OCI-LY3 (cell line): ENCODE results near the gene APOL2.
"Not testable (repeated sequence)": the region's sequence is repeated elsewhere in the genome, so short reads cannot be mapped to it uniquely, and the experiment has no call there.

Experiments used
- H2AFZ ChIP-seq: fragments of 200-600, 300-600 bp; shearing (Covaris generic); 2 replicates; pipeline ENCODE4 v1.6.0; 2014; ENCODE audit warnings: antibody characterized with exemption, low read depth, low read length
- H3K27ac ChIP-seq: fragments of 200-600, 300-600 bp; sonication (generic); 2 replicates; pipeline ENCODE4 v1.5.1; 2014; ENCODE audit warnings: mild to moderate bottlenecking, low read length, moderate library complexity, mixed read lengths
- H3K27me3 ChIP-seq: fragments of 200-600, 300-600 bp; sonication (generic); 2 replicates; pipeline ENCODE4 v1.6.1; 2014; ENCODE audit warnings: low read depth, low read length, mixed read lengths
- H3K36me3 ChIP-seq: fragments of 200-600, 300-600 bp; sonication (generic); replicated peaks from 2 replicates; pipeline ENCODE3; 2014; ENCODE audit warnings: low read depth, low read length, mixed read lengths
- H3K4me1 ChIP-seq: fragments of 300-600, 200-600 bp; sonication (generic); 2 replicates; pipeline ENCODE4 v1.6.1; 2014; ENCODE audit warnings: low read length, mixed read lengths
- H3K4me2 ChIP-seq: fragments of 200-600, 300-600 bp; sonication (generic); 2 replicates; pipeline ENCODE4 v1.6.1; 2014; ENCODE audit warnings: low read length, mixed read lengths
- H3K4me3 ChIP-seq: fragments of 300-600, 200-600 bp; sonication (generic); 2 replicates; pipeline ENCODE4 v1.5.1; 2014; ENCODE audit warnings: antibody characterized with exemption, mild to moderate bottlenecking, low read length, moderate library complexity
- H3K79me2 ChIP-seq: fragments of 300-600, 200-600 bp; shearing (Covaris generic); 2 replicates; pipeline ENCODE4 v1.6.1; 2014; ENCODE audit warnings: mild to moderate bottlenecking, low read length, mixed read lengths
- H3K9ac ChIP-seq: fragments of 300-600, 200-600 bp; shearing (Covaris generic); 2 replicates; pipeline ENCODE4 v1.6.0; 2014; ENCODE audit warnings: mild to moderate bottlenecking, low read length, moderate library complexity
- H3K9me3 ChIP-seq: fragments of 200-600, 300-600 bp; shearing (Covaris generic); 2 replicates; pipeline ENCODE4 v1.6.1; 2014; ENCODE audit warnings: low read length, mixed read lengths; ENCODE audit not compliant: insufficient read depth
- H4K20me1 ChIP-seq: fragments of 200-600, 300-600 bp; sonication (generic); 2 replicates; pipeline ENCODE4 v1.6.1; 2016; ENCODE audit warnings: low read length, mixed read lengths; ENCODE audit not compliant: insufficient read depth
- EZH2phosphoT487 ChIP-seq: fragments of 200-600 bp; shearing (Covaris generic); IDR thresholded peaks from 2 replicates; pipeline ENCODE4 v1.6.1; 2018; ENCODE audit warnings: antibody characterized with exemption, mixed run types, low read depth
- TF ChIP-seq, protein P1 (sequence below): fragments of 200-600, 300-600 bp; sonication (generic); IDR thresholded peaks from 2 replicates; pipeline ENCODE4 v1.5.1; 2014; ENCODE audit warnings: antibody characterized with exemption, low read length, low read depth

Gene APOL2

GRCh38 chr22:36213586-36213985, 25.7 kb downstream of the APOL2 start:
- Histone ChIP-seq H2AFZ (no peak overlapping the region), H3K79me2 (no peaks in the 10 kb centered on the region), H3K4me1 (peaks cover 27% of the 10 kb centered on the region), H3K9ac (no peak overlapping the region), H3K36me3 (no peaks in the 10 kb centered on the region), H3K27ac (no peak overlapping the region), H3K9me3 (no peaks in the 10 kb centered on the region; the same call in 1 of the 2 replicates), H3K4me3 (no peak overlapping the region), H4K20me1 (no peaks in the 10 kb centered on the region), H3K27me3 (peaks cover 33% of the 10 kb centered on the region), H3K4me2 (no peak overlapping the region)
- TF ChIP-seq, protein P1, sequence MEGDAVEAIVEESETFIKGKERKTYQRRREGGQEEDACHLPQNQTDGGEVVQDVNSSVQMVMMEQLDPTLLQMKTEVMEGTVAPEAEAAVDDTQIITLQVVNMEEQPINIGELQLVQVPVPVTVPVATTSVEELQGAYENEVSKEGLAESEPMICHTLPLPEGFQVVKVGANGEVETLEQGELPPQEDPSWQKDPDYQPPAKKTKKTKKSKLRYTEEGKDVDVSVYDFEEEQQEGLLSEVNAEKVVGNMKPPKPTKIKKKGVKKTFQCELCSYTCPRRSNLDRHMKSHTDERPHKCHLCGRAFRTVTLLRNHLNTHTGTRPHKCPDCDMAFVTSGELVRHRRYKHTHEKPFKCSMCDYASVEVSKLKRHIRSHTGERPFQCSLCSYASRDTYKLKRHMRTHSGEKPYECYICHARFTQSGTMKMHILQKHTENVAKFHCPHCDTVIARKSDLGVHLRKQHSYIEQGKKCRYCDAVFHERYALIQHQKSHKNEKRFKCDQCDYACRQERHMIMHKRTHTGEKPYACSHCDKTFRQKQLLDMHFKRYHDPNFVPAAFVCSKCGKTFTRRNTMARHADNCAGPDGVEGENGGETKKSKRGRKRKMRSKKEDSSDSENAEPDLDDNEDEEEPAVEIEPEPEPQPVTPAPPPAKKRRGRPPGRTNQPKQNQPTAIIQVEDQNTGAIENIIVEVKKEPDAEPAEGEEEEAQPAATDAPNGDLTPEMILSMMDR: no peak
- TF ChIP-seq EZH2phosphoT487: no peak

DNA sequence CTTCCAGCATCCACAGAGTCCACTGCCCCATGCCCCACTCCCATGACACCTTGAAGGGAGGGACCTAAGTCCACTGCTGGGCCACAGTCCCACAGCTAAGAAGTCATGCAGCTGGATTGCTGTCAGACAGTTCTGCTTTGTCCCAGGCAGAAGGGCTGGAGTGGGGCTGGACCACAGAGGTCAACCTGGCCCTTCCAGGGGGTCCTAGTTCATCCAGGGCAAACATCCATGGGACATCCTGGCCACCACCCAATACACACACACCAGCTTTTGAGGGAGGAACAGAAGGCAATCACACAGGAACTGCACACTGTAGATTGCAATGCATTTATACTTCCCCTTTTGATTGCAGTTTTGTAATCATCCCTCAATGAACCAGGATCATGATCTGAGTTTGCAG, 26.4 kb downstream of the APOL2 start:
- no peaks in the 10 kb centered on the region; the same call in 1 of the 2 replicates for H3K9me3 ChIP-seq
- no peaks in the 10 kb centered on the region for H3K36me3 ChIP-seq
- no peak for TF ChIP-seq EZH2phosphoT487
- TF ChIP-seq, protein P1: no peak
- H3K4me2 ChIP-seq: no peak overlapping the region
- no peaks in the 10 kb centered on the region for H3K79me2 ChIP-seq
- no peak overlapping the region for H3K27ac ChIP-seq
- H3K9ac ChIP-seq: no peak overlapping the region
- H3K27me3 ChIP-seq: peaks cover 33% of the 10 kb centered on the region
- no peak overlapping the region for H2AFZ ChIP-seq
- H4K20me1 ChIP-seq: no peaks in the 10 kb centered on the region
- no peak overlapping the region for H3K4me3 ChIP-seq
- H3K4me1 ChIP-seq: peaks cover 27% of the 10 kb centered on the region

- H3K9me3 ChIP-seq: no peaks in the 10 kb centered on the region; the same call in 1 of the 2 replicates
- no peak overlapping the region for H3K4me3 ChIP-seq
- H3K79me2 ChIP-seq: no peaks in the 10 kb centered on the region
- H2AFZ ChIP-seq: no peak overlapping the region
- TF ChIP-seq, protein P1: no peak
- no peak for TF ChIP-seq EZH2phosphoT487
- H3K4me2 ChIP-seq: no peak overlapping the region
- no peaks in the 10 kb centered on the region for H4K20me1 ChIP-seq
- H3K36me3 ChIP-seq: no peaks in the 10 kb centered on the region
- H3K27me3 ChIP-seq: peaks cover 23% of the 10 kb centered on the region
- peaks cover 27% of the 10 kb centered on the region for H3K4me1 ChIP-seq
- no peak overlapping the region for H3K27ac ChIP-seq
- H3K9ac ChIP-seq: no peak overlapping the region
Observed at GRCh38 chr22:36211237-36211861, 28.0 kb downstream of the APOL2 start.

- no peaks in the 10 kb centered on the region for H3K36me3 ChIP-seq
- no peak overlapping the region for H2AFZ ChIP-seq
- no peaks in the 10 kb centered on the region for H3K79me2 ChIP-seq
- H3K9ac ChIP-seq: no peak overlapping the region
- H3K4me2 ChIP-seq: no peak overlapping the region
- TF ChIP-seq, protein P1: no peak
- TF ChIP-seq EZH2phosphoT487: no peak
- H3K27me3 ChIP-seq: peaks cover 12% of the 10 kb centered on the region; the same call in 1 of the 2 replicates
- H3K4me1 ChIP-seq: peaks cover 27% of the 10 kb centered on the region
- no peaks in the 10 kb centered on the region; the same call in 1 of the 2 replicates for H3K9me3 ChIP-seq
- H3K4me3 ChIP-seq: no peak overlapping the region
- no peak overlapping the region for H3K27ac ChIP-seq
- no peaks in the 10 kb centered on the region for H4K20me1 ChIP-seq
Observed at GRCh38 chr22:36210224-36210623, 29.1 kb downstream of the APOL2 start.

DNA sequence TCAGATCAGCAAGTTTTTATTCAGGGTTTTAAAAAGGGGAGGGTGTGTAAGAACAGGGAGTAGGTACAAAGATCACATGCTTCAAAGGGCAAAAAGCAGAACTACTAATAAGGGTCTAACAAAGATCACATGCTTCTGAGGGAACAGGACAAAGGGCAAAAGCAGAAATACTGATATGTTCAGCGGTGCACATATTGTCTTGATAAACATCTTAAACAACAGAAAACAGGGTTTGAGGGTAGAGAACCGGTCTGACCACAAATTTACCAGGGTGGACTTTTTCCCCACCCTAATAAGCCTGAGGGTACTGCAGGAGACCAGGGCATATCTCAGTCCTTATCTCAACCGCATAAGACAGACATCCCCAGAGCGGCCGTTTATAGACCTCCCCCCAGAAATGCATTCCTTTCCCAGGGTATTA, 29.8 kb downstream of the APOL2 start:
- H3K27me3 ChIP-seq, H3K79me2 ChIP-seq, H3K4me2 ChIP-seq, H3K36me3 ChIP-seq, H3K9me3 ChIP-seq, H3K9ac ChIP-seq, H2AFZ ChIP-seq, H4K20me1 ChIP-seq, H3K4me3 ChIP-seq, H3K27ac ChIP-seq: not testable (repeated sequence)
- peaks cover 27% of the 10 kb centered on the region for H3K4me1 ChIP-seq
